ENCODE data around the gene SNX25. TPM values are rescaled to one million over a fixed set of nuclear protein-coding genes. Genes with fewer than 3 reads are reported as not detected.
"Not testable (repeated sequence)": the region's sequence is repeated elsewhere in the genome, so short reads cannot be mapped to it uniquely, and the experiment has no call there.

SNX25 gene
- 10 to 100 TPM; 20.2 to 28.5 (median 23.5) TPM for polyA plus RNA-seq (ENCODE audit: insufficient read length in 4 of 4)

DNA sequence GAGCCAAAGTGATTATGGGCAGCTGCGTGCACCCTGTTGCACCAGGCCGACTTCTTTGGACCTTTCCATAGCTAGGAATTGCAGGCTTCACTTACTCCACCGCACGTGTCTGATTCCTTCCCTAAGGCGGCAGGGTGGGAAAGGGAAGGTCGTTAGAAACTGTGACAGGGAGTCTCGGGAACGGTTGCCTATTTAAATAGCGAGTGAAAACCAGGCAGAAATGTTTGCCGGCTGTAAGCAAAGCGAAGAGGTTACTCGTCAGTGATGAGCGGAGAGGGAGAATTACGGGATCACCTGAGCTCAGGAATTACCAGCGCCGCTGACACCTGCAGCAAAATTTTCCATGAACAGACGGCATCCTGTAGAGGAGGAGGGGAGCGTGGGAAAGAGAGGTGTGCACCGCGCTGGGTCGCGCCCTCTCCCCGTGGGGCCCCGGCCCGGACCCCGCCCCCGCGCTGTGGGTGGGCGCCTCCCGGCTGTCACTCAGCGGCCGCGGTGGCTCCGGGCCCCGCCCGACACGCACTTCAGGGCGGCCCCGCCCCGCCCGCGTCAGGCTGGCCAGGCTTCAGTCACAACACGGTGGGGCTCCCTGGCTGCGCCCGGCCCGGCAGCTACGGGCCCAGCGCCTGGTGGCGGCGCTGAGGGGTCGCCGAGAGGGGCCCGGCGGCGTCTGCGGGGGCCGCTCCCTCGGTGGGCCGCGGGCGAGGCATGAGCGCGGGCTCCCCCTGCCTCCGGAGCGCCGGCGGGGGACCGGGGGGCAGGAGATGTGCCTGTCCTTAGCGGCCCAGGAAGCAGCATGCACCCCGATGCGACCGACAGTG is at the start of gene SNX25:
SNX25 (plus strand) TSS at position 568 of the 821 bp plus-strand sequence; CDS start at position 797, 229 bp downstream.
- DNase-seq (ENCODE audit: low read depth in 4 of 4, low spot score in 2 of 4): no peak

DNA sequence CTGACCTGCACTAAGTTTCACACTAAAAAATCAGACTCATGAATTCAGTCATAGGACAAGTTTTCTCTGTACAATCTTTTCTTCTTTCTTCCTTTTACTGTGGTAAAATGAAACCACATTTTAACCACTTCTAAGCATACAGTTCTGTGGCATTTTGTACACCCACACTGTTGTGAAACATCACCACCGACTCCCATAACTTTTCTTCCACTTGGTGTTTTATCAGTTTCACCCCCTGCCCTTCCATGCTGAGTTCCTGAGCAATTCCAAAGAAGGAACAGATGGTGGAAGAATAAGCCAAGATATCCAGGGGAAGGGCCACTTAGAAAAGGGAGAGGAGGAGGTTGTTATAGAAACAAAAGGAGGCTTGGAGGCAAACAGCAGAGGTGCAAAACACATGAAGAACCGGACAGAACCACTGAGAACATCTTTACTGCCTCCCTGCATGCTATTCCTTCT is 43.8 kb upstream of the SNX25 start:
- no peak for DNase-seq (ENCODE audit: low read depth in 4 of 4, low spot score in 2 of 4)

DNA sequence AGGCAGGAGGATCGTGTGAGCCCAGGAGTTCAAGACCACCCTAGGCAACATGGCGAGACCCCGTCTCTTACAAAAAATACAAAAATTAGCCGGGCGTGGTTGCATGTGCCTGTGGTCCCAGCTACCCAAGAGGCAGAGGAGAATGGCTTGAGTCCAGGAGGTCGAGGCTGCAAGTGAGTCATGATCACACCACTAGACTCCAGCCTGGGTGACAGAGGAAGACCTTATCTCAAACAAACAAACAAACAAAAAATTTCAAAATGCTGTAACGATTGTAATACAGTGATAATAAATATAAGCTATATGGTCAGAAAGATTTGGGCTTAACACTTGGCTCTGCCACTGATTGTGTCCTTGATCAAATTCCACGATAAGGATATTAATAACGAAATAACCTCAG is 42.2 kb upstream of the SNX25 start:
- no peak for DNase-seq (ENCODE audit: low read depth in 4 of 4, low spot score in 2 of 4)

DNA sequence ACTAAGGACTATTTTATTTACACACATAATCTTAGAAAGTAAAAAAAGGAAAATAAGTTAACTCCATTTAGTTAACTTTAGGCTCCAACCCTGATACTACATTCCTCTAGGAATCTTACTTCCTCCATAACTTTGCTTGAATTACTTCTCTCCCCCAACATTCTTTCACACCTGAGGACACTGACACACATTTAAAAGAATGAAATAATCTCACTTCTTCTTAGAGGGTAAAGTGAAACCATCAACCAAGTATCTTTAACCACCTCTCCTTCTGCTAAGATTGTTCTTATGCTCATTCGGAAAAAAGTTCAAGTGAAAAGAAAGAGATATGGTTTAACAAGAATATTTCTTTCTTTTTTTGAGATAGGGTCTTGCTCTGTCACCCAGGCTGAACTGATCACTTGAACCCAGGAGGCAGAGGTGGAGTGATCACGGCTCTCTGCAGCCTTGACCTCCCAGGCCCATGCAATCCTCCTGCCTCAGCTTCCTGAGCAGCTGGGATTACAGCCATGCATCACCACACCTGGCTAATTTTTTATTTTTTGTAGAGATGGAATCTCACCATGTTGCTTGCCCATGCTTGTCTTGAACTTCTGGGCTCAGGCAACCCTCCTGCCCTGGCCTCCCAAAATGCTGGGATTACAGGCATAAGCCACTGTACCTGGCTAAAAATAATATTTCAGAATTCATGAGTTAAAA is 37.9 kb upstream of the SNX25 start:
- no peak for DNase-seq (ENCODE audit: low read depth in 4 of 4, low spot score in 2 of 4)

DNA sequence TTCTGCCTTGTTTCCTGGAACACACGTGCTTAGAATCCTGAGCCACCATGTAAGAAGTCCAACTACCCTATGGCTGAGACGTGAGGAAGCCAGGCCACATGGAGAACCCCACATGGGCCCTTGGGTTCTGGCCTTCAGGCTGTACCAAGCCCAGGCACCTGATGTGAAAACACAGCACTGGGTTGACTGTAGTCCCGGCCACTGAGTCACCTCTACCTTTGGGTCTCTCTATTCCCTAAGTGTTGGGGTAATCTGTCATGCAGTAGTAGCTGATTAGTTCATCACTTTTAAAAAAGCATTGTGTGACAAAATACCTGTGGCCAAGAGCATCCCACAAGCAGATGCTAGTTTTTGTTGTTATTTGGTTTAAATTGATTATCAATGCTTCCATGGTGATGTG is 29.9 kb upstream of the SNX25 start:
- DNase-seq (ENCODE audit: low read depth in 4 of 4, low spot score in 2 of 4): no peak

DNA sequence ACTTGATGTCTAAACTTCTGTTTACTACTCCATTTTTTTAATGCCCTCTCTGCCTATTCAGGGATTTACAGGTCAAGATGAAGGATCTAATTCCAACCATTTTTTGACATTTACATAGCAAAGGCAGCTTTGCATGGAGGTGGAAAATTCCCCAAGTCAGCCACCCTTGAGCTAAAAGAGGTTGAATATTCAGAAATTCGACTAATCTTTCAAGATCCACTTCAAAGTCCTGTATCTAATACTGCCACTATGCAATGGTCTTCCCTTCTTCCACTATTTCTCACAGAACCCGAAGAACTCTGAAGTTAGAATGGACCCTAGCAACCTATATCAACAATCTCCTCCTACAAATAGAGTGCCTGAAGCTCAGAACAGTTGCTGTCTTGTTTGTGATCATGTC is 27.2 kb upstream of the SNX25 start:
- DNase-seq (ENCODE audit: low read depth in 4 of 4, low spot score in 2 of 4): no peak

DNA sequence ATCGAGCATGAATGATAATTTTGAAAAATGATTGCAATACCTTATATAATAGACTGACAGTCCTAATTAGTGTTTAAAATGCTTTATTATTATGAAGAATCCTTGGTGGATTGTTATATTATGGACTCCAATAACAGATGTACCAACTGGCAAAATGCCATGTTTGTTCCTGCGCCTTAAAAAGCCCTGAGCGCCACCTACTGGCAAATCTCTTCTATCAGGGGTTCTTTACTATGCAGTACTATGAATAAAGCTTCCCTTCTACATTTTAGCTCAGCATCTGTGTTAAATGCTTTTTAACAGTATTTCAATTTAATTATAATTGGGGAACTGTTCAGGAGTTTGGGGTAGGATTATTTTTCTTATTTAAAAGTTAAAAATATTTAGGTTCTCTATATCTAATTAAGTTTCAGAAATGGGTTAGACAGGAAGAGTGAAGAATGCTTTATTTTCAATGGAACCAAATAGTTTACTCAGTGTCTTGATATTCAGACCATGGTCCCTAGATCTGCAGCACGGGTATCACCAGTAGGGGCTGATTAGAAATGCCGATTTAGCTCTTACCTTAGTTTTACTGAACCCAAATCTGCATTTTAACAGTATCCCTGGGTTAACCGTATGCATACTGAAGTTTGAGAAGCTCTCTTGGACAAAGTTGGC is 25.6 kb upstream of the SNX25 start:
- DNase-seq (ENCODE audit: low read depth in 4 of 4, low spot score in 2 of 4): peak in 2 of 4 donors; percentile 69 to 78

DNA sequence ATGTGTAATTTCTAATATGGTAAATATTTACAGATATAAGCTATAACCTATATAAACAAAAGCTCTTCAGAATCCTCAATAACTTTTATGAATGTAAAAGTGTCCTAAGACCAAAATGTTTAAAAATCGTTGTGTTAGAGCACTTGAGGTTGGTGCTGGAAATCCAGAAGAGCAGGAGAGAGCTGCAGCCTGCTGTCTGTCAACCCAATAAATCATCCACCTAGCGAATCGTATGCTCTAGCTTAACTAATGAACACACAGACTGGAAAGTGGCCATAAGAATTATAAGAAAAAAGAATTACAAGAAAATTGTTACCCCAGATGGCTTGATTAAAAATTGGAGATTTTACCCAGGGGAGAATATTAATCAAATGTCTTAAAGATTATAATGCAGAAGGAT is 22.6 kb upstream of the SNX25 start:
- DNase-seq (ENCODE audit: low read depth in 4 of 4, low spot score in 2 of 4): no peak

DNA sequence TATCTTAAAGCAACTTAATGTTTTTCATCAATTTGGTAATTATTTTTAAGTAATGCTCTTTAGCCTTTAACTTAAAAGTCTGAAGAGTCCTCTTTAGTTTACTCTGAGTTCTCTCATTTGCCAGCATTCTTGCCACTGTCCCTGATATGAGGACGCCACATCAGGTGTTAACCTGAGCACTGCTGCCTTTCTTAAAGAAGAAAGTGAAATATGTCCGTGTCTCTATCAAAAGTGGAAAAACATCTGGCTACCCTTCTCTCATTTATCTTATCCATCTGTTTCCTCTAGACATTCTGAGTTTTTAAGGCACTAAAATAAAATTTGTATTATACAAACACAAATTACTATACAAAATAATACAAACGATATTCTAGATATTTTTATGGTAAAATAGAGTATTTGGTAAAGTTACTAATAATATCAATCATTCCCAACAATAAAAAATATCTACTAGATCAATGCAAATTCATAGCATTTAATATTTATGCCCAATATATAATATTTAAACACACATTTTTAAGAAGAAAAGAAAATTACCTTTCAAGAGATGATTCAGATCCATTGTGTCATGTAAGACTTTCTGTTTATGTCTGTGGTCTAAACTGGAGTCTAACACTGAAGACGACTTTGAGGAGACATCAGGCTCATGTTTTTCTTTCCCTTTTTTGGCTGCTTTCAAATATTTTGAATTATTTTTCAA is 19.6 kb upstream of the SNX25 start:
- no peak for DNase-seq (ENCODE audit: low read depth in 4 of 4, low spot score in 2 of 4)

DNA sequence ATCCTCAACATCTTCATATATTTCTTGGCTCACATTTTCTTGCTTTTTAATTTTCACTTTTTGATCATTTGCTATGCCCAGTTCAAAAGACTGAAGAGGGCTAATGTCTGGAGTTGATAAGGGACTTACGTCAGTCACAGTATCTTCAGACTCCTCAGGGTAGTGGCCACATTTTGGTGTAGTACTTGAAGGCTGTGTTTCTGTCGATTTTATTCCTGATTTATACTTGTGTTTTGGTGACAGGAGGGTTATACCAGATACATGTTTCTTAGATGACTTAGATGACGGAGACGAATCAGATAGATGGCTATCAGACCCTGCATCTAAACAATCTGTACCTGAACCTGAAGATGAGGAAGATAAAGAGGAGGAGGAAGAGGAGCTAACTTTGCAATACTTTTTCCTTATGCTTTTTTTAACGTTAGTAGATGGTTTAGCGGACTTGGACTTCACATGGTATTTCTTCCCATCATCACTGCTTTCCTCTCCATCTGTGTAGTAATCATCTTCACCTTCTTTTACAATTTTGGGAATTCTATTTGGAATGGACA is 19.0 kb upstream of the SNX25 start:
- no peak for DNase-seq (ENCODE audit: low read depth in 4 of 4, low spot score in 2 of 4)

DNA sequence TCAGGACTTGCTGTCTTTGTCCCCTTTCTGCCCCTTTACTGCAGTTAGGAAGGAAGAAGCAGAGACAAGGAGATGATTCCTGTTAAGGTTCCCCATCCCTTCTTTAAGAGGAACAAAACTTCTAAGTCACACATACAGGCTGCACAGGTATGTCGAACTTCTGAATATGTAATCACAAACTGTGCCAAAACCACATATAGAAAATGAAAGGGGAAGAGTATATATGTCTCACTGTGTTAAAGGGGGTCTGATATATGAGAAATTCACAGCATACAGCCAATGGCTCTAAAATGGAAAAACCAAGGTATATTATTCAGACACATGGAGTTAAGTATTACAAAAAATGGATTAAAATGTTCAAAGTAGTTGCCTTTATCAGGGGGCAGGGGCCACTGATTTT is 17.3 kb upstream of the SNX25 start:
- no peak for DNase-seq (ENCODE audit: low read depth in 4 of 4, low spot score in 2 of 4)

DNA sequence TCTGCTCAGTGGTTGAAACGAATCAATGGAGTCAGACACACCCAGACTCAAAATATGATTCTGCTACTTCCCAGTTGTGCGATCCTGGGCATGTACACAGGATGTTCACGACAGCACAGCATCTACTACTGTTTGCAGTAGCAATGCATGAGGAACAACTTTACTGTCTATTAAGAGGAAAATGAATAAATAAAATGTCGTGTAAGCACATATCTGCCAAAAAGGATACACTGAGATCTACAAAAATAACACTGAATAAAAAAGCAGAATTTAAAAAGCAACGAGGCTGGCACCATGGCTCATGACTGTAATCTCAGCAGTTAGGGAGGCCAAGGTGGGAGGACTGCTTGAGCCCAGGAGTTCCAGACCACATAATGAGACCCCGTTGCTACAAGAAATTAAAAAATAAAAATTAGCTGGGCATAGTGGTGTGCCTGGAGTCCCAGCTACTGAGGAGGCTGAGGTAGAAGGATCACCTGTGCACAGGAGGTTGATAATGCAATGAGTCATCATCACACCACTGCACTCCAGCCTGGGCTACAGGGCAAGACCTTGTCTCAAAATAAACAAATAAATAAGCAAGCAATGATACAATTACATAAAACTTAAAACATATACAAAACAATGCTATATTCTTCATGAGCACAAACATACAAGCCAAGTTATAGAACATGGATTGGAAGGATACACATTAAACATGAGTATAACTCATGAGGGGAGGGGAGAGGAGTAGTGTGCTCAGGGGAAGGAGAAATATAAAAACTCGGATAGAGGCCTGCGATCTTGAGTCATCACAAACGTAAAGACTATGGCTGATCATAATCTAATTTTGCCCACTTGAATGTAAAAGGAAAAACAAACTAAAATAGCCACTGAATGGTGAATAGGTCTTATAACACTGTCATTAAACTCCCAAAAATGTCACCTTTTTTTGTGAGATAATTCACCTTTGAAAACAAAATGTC is 14.2 kb upstream of the SNX25 start:
- no peak for DNase-seq (ENCODE audit: low read depth in 4 of 4, low spot score in 2 of 4)

DNA sequence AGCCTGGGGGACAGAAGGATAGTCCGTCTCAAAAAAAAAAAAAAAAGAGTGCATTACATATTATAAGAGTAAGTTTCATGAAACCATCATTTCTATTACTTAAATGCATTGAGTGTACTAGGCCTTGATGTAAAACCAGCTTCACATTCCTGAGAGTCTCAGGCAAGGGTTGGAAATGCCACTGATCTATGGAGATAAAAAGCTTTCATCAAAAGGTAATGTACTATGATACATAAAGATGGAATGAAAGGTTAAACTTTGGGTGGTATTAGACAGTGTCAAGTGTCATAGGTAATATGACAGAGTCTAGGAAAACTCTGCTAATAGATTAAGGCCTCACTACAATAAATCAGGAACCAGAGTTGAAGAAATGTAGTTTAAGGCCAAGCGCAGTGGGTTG is 13.0 kb upstream of the SNX25 start:
- DNase-seq (ENCODE audit: low read depth in 4 of 4, low spot score in 2 of 4): no peak

DNA sequence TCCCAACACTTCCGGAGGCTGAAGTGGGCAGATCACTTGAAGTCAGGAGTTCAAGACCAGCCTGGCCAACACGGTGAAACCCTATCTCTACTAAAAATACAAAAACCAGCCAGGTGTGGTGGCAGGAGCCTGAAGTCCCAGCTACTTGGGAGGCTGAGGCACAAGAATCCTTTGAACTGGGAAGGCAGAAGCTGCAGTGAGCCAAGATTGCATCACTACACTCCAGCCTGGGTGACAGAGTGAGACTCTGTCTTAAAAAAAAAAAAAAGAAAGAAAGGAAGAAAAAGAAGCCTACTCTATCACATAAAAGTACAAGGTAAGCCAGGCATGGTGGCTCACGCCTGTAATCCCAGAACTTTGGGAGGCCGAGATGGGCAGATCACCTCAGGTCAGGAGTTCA is 11.2 kb upstream of the SNX25 start:
- not testable (repeated sequence) for DNase-seq (ENCODE audit: low read depth in 4 of 4, low spot score in 2 of 4)

DNA sequence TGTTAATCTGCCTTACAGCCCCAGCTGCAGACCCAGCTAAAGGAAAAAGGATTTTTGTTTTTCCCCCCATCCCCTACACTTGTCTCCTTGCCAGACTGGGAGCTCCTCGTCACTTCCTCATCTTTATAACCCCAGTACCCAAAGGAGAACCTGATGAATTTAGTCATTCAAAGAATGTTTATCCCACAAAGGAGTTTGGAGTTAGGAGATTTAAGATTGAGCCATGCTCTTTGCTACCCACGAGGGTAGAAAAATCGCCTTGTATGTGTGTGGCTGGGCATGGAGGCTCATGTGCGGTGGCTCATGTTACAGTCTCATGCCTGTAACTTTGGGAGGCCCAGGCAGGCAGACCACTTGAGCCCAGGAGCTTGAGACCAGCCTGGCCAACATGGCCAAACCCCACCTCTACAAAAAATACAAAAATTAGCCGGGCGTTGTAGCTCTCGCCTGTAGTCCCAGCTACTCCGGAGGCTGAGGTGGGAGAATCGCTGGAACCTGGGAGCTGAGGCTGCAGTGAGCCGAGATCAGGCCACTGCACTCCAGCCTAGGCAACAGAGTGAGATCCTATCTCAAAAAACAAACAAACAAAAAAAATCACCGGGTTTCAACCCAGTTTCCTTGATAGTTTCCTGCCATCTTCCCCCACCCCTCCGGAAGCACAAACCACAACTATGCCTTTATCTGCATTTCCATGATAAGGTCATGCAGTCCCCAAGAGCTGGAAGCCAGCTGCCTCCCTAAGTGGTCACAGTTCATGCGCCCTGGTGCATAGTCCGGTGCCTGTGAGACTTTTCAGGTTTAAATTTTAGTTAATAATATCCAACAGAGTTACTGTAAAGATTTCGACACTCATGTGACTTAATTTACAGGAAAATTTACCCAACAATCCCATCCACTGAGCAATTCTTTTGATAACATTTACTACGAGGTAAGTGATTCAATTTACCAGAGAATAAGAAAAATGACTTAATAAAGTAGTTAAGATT is 7.1 kb upstream of the SNX25 start:
- DNase-seq (ENCODE audit: low read depth in 4 of 4, low spot score in 2 of 4): no peak

DNA sequence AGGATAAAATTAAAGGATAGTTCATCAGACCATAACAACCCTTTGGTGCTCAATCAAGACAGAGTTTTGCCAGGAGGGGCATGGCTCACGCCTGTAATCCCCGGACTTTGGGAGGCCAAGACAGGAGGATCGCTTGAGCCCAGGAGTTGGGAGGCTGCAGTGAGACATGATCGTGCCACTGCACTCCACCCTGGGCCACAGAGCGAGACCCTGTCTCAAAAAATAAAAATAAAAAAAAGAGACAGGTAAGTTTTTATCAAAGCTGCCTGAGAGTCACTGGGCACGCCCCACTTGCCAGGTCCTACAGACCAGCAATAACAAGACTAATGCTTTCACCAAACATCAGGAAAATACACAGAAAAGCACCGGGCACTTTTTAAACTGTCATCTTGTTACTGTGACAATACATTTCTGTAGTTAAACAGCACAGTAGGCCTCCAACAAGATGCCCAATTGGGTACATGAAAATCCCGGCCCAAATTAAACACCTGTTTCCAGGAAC is 6.4 kb upstream of the SNX25 start:
- DNase-seq (ENCODE audit: low read depth in 4 of 4, low spot score in 2 of 4): no peak

DNA sequence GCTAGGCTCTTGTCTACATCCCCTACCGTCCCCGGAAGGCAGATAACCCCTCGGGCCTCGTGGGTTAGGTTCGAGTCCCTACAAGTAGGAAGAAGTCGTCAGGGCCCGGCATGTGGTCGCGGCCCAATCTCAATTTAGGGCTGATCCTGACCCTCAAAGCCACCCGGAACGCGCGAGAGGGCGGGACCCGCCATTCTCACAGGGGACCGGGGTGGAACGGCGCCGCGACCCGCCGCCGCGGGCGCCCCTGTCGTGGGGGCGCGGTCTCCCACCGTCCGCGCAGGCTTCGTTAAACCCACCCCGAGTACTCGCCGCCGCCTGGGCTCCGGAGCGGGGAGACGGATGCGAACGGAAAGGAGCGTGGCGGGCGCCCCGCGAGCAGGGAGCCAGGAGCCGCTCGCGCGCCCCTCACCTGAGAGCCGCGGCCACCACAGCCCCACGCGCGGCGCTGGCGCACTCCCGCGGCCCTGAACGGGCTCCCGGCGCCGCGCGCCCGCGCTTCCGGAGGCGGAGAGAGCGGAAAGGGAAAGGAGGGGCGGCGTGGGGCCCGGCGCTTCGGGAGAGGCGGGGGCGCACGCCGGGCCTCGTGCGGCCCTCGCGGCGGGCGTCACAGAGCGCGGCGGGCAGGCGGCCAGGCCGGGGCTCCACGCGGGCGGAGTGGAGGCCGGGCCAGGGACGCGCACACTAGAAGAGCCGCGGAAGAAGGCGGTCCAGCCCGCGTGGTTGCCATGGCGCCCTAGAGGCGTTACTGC is 5.7 kb upstream of the SNX25 start, which contains the start of gene CFAP97:
CFAP97 (minus strand) TSS at position 515 of the 752 bp plus-strand sequence. CDS start 12,804 bp downstream, outside the sequence.
- peak in 1 of 4 donors; percentile 74 for DNase-seq (ENCODE audit: low read depth in 4 of 4, low spot score in 2 of 4)
